Hair follicular keratinocyte (primary cell): Measurements from ENCODE around the gene CT45A1. TPM values are rescaled to one million over a fixed set of nuclear protein-coding genes. Genes with fewer than 3 reads are reported as not detected.

Source experiments
- total RNA-seq: library from RNA; depleted of rRNA; stranded (reverse); fragments of >200 nt; gene quantifications from 2 replicates; pipeline ENCODE4 v1.2.3, GENCODE V29; 2015

CT45A1 gene, protein sequence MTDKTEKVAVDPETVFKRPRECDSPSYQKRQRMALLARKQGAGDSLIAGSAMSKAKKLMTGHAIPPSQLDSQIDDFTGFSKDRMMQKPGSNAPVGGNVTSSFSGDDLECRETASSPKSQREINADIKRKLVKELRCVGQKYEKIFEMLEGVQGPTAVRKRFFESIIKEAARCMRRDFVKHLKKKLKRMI
- total RNA-seq = not detected in 2 replicates

DNA sequence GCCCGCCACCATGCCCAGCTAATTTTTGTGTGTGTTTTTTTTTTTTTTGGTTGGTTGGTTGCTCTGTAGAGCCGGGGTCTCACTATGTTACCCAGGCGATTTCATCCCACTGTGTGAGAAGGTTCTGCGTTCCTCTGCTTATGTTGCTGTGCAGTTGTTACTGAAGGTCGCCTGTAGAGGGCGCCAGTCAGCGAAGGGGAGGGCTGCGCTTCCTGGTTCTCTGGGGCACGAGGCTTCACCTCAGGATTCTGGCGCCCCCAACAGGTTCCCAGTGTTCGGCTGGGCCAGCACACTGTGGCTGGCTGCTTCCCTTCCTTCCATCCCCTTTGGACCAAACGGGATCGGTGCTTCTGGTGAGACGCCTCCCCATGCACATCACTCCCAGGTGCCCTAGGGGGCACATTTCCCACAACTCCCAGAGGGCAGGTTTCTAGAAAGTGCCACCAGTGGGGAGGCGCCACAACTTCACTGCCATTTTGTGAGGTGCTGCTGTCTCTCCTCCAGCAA, at the start of gene CT45A1:
TSS of gene CT45A1 (plus strand) at position 457 of the 507 bp plus-strand sequence. CDS start 5,302 bp downstream, outside the sequence.

GRCh38 chrX:135768091-135768490, 54.7 kb downstream of the CT45A1 start, which contains the start of gene CT45A3:
TSS of gene CT45A3 (minus strand) at chrX:135768191. CDS start at chrX:135764444, 3,747 bp downstream.

Other genes starting within 250 kb of the CT45A1 start
- 3.2 and 4.8 TPM in 2 replicates for gene INTS6L, start 193.0 kb upstream of the CT45A1 start, total RNA-seq
- not detected in 2 replicates for gene CT45A3, start 54.6 kb downstream of the CT45A1 start, total RNA-seq
- not detected in 2 replicates for gene CT45A5, start 71.9 kb downstream of the CT45A1 start, total RNA-seq
- gene CT45A6, start 89.1 kb downstream of the CT45A1 start, total RNA-seq = not detected in 2 replicates
- gene CT45A2, start 106.4 kb downstream of the CT45A1 start, total RNA-seq = not detected in 2 replicates
- gene CT45A7, start 123.6 kb downstream of the CT45A1 start, total RNA-seq = not detected in 2 replicates
- not detected in 2 replicates for gene CT45A8, start 140.9 kb downstream of the CT45A1 start, total RNA-seq
- gene CT45A9, start 158.2 kb downstream of the CT45A1 start, total RNA-seq = not detected in 2 replicates
- gene CT45A10, start 179.8 kb downstream of the CT45A1 start, total RNA-seq = not detected in 2 replicates
- gene SAGE1, start 180.1 kb downstream of the CT45A1 start, total RNA-seq = not detected in 2 replicates